Thyroid gland (tissue), 4 donors: Measurements from ENCODE around the gene SHISA9. TPM values are rescaled to one million over a fixed set of nuclear protein-coding genes. Genes with fewer than 3 reads are reported as not detected.

Experiments
- DNase-seq, 2 donors: peaks; one replicate each; pipeline ENCODE4 v3.0.0-alpha.2; 2019
- H3K27ac ChIP-seq, 3 donors: fragments of 200-600 bp; sonication (generic); 1 replicate in 2 of 3; 2 replicates in 1 of 3; pipeline ENCODE4 v1.5.1; 2016 to 2019; ENCODE audit warnings: mild to moderate bottlenecking in 1 of 3, moderate library complexity in 1 of 3
- H3K27me3 ChIP-seq: fragments of 200-600 bp; sonication (generic); one replicate; pipeline ENCODE4 v1.5.1; 2019
- H3K36me3 ChIP-seq, 2 donors: fragments of 200-600 bp; sonication (generic); one replicate each; pipeline ENCODE4 v1.5.1; 2016 to 2019
- H3K4me1 ChIP-seq, 2 donors: fragments of 200-600 bp; sonication (generic); one replicate each; pipeline ENCODE4 v1.5.1; 2017 to 2019
- H3K4me3 ChIP-seq, 3 donors: fragments of 200-600 bp; sonication (generic); replicated peaks in 1 of 3; 1 replicate in 2 of 3; 2 replicates in 1 of 3; pipeline ENCODE4 v1.5.1; 2016; ENCODE audit warnings: mild to moderate bottlenecking in 1 of 3
- H3K9me3 ChIP-seq: fragments of 200-600 bp; sonication (generic); one replicate; pipeline ENCODE4 v1.5.1; 2017
- POLR2A ChIP-seq, 2 donors: fragments of 450-650 bp; IDR thresholded peaks; one replicate each; pipeline ENCODE4 v1.6.1; 2017; ENCODE audit warnings: antibody characterized with exemption in 2 of 2, mild to moderate bottlenecking in 2 of 2, moderate library complexity in 1 of 2
- whole genome bisulfite sequencing, 2 donors: methylation state at CpG; one replicate each; pipeline ENCODE4 v1.1.5; 2017; 5-methylcytosine and 5-hydroxymethylcytosine counted together
- intact Hi-C: fragments of 100-400 bp; cut with DNase I; formaldehyde crosslinking; loops from one replicate; pipeline ENCODE4 v1.15.1; 2023
- total RNA-seq, 4 donors: library from RNA; depleted of rRNA; stranded (reverse); fragments of >200 nt; gene quantifications; one replicate each; pipeline ENCODE4 v1.2.3, GENCODE V29; 2016
- TF ChIP-seq, protein P1 (sequence below), 6 experiments: fragments of 200-600 bp in 3 of 6; fragments of 450-650 bp in 3 of 6; sonication (generic) in 3 of 6; IDR thresholded peaks; one replicate each; pipeline ENCODE4 v1.5.1; 2016 to 2019; ENCODE audit warnings: antibody characterized with exemption in 6 of 6, mild to moderate bottlenecking in 2 of 6, inconsistent platforms in 1 of 6, moderate library complexity in 1 of 6

The SHISA9 gene
- total RNA-seq, 4 donors from 2014 or later = 0.11 to 0.34 (median 0.28) TPM

DNA sequence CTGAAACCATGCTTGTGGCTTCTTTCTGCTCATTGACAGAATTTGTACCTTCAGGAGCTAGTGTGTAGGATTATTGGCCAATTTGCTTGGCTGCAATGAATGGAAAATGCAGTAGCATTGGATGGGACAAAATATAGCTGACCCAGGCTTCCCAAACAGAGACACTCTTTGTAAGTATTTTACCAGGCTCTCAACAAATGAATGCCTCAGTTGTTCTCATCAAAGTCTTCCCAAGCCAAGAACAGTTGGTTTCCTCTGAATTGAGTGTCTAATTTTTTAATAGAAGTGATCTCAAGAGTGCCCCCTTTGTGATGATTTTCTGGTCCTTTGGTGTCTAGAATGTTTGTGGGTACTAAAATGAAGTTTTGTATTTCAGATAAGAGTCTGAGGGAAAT is 140.9 kb downstream of the SHISA9 start:
- no peak overlapping the region for H3K4me3 ChIP-seq
- no peak for DNase-seq
- no peaks in the 10 kb centered on the region for H3K9me3 ChIP-seq
- no peaks in the 10 kb centered on the region for H3K36me3 ChIP-seq
- TF ChIP-seq, protein P1, sequence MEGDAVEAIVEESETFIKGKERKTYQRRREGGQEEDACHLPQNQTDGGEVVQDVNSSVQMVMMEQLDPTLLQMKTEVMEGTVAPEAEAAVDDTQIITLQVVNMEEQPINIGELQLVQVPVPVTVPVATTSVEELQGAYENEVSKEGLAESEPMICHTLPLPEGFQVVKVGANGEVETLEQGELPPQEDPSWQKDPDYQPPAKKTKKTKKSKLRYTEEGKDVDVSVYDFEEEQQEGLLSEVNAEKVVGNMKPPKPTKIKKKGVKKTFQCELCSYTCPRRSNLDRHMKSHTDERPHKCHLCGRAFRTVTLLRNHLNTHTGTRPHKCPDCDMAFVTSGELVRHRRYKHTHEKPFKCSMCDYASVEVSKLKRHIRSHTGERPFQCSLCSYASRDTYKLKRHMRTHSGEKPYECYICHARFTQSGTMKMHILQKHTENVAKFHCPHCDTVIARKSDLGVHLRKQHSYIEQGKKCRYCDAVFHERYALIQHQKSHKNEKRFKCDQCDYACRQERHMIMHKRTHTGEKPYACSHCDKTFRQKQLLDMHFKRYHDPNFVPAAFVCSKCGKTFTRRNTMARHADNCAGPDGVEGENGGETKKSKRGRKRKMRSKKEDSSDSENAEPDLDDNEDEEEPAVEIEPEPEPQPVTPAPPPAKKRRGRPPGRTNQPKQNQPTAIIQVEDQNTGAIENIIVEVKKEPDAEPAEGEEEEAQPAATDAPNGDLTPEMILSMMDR (IDR thresholded peaks at IDR 0.05) = no peak
- no peaks in the 10 kb centered on the region for H3K27me3 ChIP-seq
- H3K4me1 ChIP-seq = no peaks in the 10 kb centered on the region
- no peak overlapping the region for H3K27ac ChIP-seq
- intact Hi-C loops = no loop called here

DNA sequence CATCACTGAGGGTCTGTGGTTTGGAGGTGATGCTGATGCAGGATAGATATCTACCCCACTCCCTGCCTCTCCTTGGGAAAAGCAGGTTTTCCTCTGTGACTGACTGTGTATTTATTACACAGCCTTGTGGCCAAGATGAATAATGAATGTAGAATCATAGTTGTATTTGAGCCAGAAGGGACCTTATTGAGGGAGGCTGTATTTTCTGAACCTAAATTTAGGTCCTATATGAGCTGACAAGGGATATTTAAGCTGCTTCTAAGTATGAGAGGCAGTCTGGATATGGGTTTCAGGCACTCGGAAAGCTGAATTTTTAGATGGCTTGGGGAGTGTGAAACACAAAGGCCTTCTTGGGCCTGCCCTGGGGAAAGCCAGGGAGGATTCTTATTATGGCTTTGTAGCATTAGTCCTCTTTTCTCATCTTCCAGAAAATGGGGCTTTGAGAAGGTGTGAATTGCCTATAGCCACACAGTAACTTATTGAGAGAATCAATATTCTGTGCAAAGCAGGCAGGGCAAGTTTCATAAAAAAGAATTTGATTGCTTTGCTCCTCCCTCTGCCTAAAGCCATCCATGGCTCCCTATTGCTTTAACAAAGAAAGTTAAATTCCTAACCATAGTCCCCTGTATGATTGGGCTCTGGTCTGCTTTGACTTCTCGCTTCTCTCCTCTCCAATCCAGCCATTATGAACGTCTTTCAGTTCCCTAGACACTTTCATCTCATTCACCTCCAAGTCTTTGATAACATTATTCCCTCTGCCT is 144.8 kb downstream of the SHISA9 start:
- H3K4me1 ChIP-seq = no peaks in the 10 kb centered on the region
- no peaks in the 10 kb centered on the region for H3K9me3 ChIP-seq
- H3K27me3 ChIP-seq = no peaks in the 10 kb centered on the region
- no peak overlapping the region for H3K27ac ChIP-seq
- TF ChIP-seq, protein P1 (IDR thresholded peaks at IDR 0.05) = no peak
- TF ChIP-seq POLR2A (IDR thresholded peaks at IDR 0.05) = no peak
- H3K36me3 ChIP-seq = no peaks in the 10 kb centered on the region
- intact Hi-C loops = no loop called here
- WGBS, 2 donors = 72 to 76% methylated on average over 3 of the region's 3 CpGs
- DNase-seq = no peak
- no peak overlapping the region for H3K4me3 ChIP-seq

DNA sequence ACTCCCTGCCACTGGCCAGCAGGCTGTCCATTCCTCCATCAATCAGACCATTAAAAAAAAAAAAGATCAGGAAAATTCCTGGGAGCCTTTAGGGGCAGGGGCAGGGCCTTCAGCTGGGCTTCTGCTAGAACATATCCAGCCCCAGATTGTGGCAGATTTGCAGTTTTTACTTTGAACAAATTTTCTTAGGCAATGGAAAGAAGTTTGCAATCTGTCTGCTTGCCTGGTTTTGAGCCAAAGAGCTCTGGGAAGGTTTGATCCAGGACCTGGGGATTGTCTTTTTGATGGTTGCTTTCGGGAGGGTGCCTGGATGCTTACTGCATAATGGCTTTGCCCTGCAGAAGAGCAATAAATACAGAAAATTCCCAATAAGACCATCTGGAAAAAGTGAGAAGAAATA is 145.9 kb downstream of the SHISA9 start:
- 74 to 76% methylated on average over 1 of the region's 1 CpG for WGBS, 2 donors
- no peaks in the 10 kb centered on the region for H3K9me3 ChIP-seq
- intact Hi-C loops = no loop called here

DNA sequence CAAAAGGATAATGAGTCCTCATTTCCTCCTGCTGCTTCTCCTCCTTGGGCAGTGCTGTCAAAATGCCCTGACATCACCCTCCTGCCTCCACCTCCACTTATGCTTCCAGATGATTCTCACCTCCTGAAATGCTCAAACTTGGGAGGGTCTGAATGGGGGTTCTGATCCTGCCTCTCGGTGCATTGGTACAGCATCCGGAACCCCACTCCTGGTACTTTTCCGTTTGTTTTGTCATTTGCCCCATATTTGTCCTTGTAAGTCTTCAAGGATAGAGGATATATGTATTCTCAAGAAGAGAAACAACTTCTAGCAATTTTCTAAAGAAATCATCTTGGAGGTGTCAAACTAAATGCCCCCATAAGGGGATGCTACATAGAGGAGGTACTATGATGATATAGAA is 148.3 kb downstream of the SHISA9 start:
- Histone ChIP-seq H3K36me3 (no peaks in the 10 kb centered on the region), H3K4me1 (no peaks in the 10 kb centered on the region), H3K27ac (no peak overlapping the region), H3K27me3 (no peaks in the 10 kb centered on the region), H3K4me3 (no peak overlapping the region), H3K9me3 (no peaks in the 10 kb centered on the region)
- DNase-seq = no peak
- TF ChIP-seq, protein P1 (IDR thresholded peaks at IDR 0.05) = no peak
- WGBS, 2 donors = 88 to 97% methylated on average over 3 of the region's 3 CpGs
- intact Hi-C loops = no loop called here

More for the DNA sequence above, 145.9 kb downstream of the SHISA9 start:
- no peak for DNase-seq
- TF ChIP-seq POLR2A (IDR thresholded peaks at IDR 0.05) = no peak
- TF ChIP-seq, protein P1 (IDR thresholded peaks at IDR 0.05) = no peak
- H3K4me3 ChIP-seq = no peak overlapping the region
- H3K27ac ChIP-seq = no peak overlapping the region
- H3K27me3 ChIP-seq = no peaks in the 10 kb centered on the region
- H3K4me1 ChIP-seq = no peaks in the 10 kb centered on the region
- H3K36me3 ChIP-seq = no peaks in the 10 kb centered on the region

DNA sequence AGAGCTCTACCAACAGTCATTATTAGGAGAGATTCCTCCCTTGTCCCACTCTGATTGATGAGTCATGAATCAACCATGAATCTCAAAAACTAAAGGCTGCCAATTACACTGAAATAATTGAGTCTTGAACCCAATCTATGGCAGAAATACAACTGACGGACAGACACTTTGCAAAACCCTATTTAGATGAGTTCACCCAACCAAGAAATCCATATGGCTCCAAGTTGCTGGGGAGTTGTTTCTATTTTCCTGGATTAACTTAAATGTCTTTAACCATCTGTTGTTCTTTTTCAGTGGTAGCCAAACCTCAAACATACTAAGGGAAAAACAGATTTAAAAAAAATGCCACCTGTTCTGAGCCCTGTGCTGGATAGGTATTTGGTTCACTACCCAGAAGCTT is 151.0 kb downstream of the SHISA9 start:
- no peaks in the 10 kb centered on the region for H3K9me3 ChIP-seq
- H3K27ac ChIP-seq = no peak overlapping the region
- intact Hi-C loops = no loop called here

More for the DNA sequence above, 151.0 kb downstream of the SHISA9 start:
- H3K27me3 ChIP-seq = no peaks in the 10 kb centered on the region
- H3K36me3 ChIP-seq = no peaks in the 10 kb centered on the region
- H3K4me3 ChIP-seq = no peak overlapping the region
- no peaks in the 10 kb centered on the region for H3K4me1 ChIP-seq
- TF ChIP-seq, protein P1 (IDR thresholded peaks at IDR 0.05) = no peak
- TF ChIP-seq POLR2A (IDR thresholded peaks at IDR 0.05) = no peak
- WGBS, 2 donors = 87 to 89% methylated on average over 1 of the region's 1 CpG
- DNase-seq = no peak
